Effector memory CD4-positive, alpha-beta T cell (primary cell): ENCODE measurements around the gene TTYH1.
"Not testable (repeated sequence)": the region's sequence is repeated elsewhere in the genome, so short reads cannot be mapped to it uniquely, and the experiment has no call there.

ENCODE experiments used
- DNase-seq, 3 donors: peaks; one replicate each; pipeline ENCODE4 v3.0.0-alpha.2; 2020
- H3K27ac ChIP-seq: 2 replicates; pipeline ENCODE4 v1.7.0; 2013; ENCODE audit warnings: mild to moderate bottlenecking, low read length, moderate library complexity; ENCODE audit not compliant: insufficient read depth, poor library complexity, severe bottlenecking
- H3K27me3 ChIP-seq: replicated peaks from 2 replicates; pipeline ENCODE4 v1.7.0; 2013; ENCODE audit warnings: mild to moderate bottlenecking, low read length; ENCODE audit not compliant: insufficient read depth, control insufficient read depth, poor library complexity, severe bottlenecking
- H3K36me3 ChIP-seq: 2 replicates; pipeline ENCODE4 v1.7.0; 2013; ENCODE audit warnings: mild to moderate bottlenecking, low read length, moderate library complexity; ENCODE audit not compliant: control insufficient read depth, insufficient read depth
- H3K4me1 ChIP-seq: 2 replicates; pipeline ENCODE4 v1.7.0; 2013; ENCODE audit warnings: low read length, mild to moderate bottlenecking; ENCODE audit not compliant: control insufficient read depth, insufficient read depth, poor library complexity, severe bottlenecking
- H3K4me3 ChIP-seq: 2 replicates; pipeline ENCODE4 v1.7.0; 2013; ENCODE audit warnings: low read length, low read depth, mild to moderate bottlenecking; ENCODE audit not compliant: insufficient read depth, poor library complexity, severe bottlenecking
- H3K9me3 ChIP-seq: 2 replicates; pipeline ENCODE4 v1.7.0; 2013; ENCODE audit warnings: mild to moderate bottlenecking, low read length, moderate library complexity; ENCODE audit not compliant: control insufficient read depth

Gene TTYH1

DNA sequence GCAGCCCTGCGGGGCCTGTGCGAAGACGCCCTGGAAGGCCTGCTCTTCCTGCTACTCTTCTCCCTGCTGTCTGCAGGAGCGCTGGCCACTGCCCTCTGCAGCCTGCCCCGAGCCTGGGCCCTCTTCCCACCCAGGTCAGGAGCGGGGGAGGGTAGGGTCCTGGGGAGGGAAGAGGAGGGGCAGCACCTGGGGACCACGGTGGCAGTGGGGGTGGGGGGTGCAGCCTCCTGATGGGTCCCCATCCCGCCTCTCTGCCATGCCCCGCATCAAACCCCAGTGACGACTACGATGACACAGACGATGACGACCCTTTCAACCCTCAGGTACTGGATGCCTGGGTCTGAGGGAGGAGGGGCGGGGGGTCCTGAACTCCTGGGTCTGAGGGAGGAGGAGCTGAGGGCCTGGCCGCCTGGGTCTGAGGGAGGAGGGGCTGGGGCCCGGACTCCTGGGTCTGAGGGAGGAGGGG lies 20.3 kb downstream of the TTYH1 start:
- Histone ChIP-seq H3K27ac (no peak overlapping the region), H3K27me3 (no peaks in the 10 kb centered on the region), H3K9me3 (no peaks in the 10 kb centered on the region), H3K4me1 (peaks cover 9% of the 10 kb centered on the region), H3K36me3 (peaks cover 5% of the 10 kb centered on the region), H3K4me3 (no peak overlapping the region)
- DNase-seq: no peak

DNA sequence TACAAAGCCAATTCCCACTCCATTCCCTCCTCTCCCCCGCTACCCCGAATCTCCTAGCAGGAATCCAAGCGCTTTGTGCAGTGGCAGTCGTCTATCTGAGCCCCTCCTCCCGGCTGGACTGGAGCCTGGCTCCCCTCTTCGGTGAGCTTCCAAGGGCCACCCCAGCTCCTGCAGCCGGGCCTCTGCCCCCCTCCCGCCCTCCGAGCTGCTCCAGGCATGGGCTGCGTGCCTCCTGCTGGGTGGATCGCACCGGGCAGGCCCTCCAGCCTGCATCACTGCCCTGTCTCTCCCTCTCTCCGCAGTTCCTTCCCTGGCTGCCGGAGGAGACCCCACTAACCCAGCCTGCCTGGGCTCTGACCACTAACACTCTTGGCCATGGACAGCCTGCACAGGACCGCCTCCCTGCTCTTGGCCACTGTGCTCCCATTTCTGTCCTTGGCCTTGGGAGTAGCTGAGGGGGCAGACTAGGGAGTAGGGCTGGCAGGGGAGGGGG lies 20.8 kb downstream of the TTYH1 start:
- no peak for DNase-seq
- no peak overlapping the region for H3K4me3 ChIP-seq
- no peak overlapping the region for H3K27ac ChIP-seq
- peaks cover 5% of the 10 kb centered on the region for H3K36me3 ChIP-seq
- H3K4me1 ChIP-seq: peaks cover 4% of the 10 kb centered on the region
- H3K9me3 ChIP-seq: no peaks in the 10 kb centered on the region
- H3K27me3 ChIP-seq: no peaks in the 10 kb centered on the region

DNA sequence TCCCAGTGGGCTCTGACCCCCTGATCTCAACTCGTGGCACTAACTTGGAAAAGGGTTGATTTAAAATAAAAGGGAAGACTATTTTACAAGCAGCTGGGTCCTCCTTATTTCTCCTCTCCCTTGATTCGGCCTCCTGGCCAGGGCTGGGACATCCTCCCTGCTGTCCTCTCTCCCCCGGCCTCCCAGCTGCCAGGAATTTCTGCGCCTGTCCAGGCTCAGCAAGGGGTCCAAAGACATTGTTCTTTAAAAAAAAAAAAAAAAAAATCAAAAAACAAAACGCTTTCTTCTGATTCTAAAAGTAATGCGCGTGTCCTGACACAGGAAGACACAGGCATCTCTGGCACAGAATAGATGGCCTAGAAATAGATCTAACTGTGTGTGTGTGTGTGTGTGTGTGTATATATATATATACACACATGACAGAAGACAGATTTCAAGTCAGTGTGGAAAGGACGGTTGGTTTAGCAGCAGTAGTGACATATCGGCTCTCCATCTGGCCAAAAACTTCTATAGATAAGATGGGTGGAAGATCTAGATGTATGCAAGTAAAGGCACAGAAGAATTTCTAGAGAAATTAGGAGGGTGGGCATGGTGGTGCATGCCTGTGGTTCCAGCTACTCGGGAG lies 21.5 kb downstream of the TTYH1 start:
- H3K4me3 ChIP-seq: no peak overlapping the region
- no peaks in the 10 kb centered on the region for H3K27me3 ChIP-seq
- no peaks in the 10 kb centered on the region for H3K9me3 ChIP-seq
- no peak overlapping the region for H3K27ac ChIP-seq
- DNase-seq: no peak
- H3K4me1 ChIP-seq: peaks cover 4% of the 10 kb centered on the region
- peaks cover 5% of the 10 kb centered on the region for H3K36me3 ChIP-seq

DNA sequence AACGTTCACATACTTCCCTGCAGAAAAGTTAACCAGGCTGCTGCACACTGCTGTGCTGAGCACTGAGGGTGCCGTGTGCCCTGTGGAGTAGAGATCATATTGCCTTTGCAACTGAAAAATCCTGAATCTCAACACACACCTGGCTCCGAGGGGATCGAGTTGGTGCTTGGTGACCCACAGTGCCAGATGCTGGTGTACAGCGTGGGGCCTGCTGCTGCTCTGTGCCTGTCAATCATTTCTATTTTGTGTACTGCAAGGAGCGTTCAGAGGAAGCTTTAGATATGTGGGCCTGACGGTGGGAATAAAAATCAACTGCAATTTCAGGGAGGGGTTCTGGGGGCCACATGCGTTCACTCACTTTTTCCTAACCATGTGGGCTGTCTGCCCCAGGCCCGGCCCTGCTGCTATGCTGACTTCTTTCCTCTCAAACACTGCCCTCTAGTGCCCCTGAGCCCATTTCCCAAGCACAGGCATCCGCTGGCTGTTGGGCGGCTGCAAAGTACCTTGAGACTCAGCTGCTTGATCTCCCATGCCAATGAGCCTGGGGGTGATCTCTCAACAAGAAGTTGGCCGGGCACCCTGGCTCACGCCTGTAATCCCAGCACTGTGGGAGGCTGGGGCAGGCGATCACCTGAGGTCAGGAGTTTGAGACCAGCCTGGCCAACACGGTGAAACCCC lies 24.0 kb downstream of the TTYH1 start:
- no peak overlapping the region for H3K27ac ChIP-seq
- H3K4me3 ChIP-seq: no peak overlapping the region
- no peaks in the 10 kb centered on the region for H3K27me3 ChIP-seq
- H3K9me3 ChIP-seq: no peaks in the 10 kb centered on the region
- peaks cover 4% of the 10 kb centered on the region for H3K4me1 ChIP-seq
- H3K36me3 ChIP-seq: peaks cover 5% of the 10 kb centered on the region
- no peak for DNase-seq

DNA sequence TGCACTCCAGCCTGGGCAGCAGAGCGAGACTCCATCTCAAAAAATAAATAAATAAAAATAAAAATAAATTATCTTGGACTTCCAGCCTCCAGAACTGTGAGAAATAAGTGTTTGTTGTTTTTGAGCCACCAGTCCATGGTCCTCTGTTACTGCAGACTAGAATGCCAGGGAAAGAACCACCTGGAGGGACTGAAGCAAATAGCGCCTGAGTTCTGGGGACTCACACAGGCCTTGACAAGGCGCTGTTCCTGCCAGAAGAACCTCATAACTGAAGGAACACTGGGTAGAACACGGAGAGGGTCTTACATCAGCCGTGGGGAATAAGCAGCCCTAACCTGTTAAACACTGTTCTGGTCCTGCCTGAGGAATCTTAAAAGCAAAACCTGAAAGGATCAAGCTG lies 25.4 kb downstream of the TTYH1 start:
- Histone ChIP-seq H3K4me3 (no peak overlapping the region), H3K9me3 (no peaks in the 10 kb centered on the region), H3K36me3 (peaks cover 5% of the 10 kb centered on the region), H3K27ac (no peak overlapping the region), H3K27me3 (no peaks in the 10 kb centered on the region), H3K4me1 (no peaks in the 10 kb centered on the region)
- DNase-seq: no peak

DNA sequence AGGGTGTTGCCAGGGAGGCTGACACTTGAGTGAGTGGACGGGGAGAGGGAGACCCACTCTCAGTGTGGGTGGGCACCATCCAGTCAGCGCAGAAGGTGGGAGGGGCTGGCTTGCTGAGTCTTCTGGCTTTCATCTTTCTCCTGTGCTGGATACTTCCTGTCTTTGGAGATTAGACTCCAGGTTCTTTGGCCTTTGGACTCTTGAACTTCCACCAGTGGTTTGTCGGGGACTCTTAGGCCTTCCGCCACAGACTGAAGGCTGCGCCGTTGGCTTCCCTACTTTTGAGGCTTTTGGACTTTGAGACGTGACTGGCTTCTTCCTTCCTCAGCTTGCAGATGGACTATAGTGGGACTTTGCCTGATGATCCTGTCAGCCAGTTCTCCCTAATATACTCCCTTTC lies 29.5 kb downstream of the TTYH1 start:
- Histone ChIP-seq H3K36me3 (no peaks in the 10 kb centered on the region), H3K4me1 (peaks cover 10% of the 10 kb centered on the region), H3K27ac (no peak overlapping the region), H3K9me3 (no peaks in the 10 kb centered on the region), H3K27me3 (no peaks in the 10 kb centered on the region), H3K4me3 (no peak overlapping the region)
- DNase-seq: no peak

DNA sequence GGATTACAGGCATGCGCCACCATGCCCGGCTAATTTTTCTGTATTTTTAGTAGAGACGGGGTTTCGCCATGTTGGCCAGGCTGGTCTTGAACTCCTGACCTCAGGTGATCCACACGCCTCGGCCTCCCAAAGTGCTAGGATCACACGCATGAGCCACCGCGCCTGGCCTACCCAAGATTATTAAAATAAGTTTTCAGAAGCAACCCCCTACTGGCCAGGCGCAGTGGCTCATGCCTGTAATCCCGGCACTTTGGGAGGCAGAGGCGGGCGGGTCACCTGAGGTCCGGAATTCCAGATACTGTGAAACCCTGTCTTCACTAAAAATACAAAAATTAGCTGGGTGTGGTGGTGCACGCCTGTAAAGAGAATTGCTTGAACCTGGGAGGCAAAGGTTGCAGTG lies 31.1 kb downstream of the TTYH1 start:
- peaks cover 22% of the 10 kb centered on the region for H3K4me1 ChIP-seq
- H3K36me3 ChIP-seq, DNase-seq, H3K4me3 ChIP-seq, H3K9me3 ChIP-seq, H3K27me3 ChIP-seq, H3K27ac ChIP-seq: not testable (repeated sequence)

DNA sequence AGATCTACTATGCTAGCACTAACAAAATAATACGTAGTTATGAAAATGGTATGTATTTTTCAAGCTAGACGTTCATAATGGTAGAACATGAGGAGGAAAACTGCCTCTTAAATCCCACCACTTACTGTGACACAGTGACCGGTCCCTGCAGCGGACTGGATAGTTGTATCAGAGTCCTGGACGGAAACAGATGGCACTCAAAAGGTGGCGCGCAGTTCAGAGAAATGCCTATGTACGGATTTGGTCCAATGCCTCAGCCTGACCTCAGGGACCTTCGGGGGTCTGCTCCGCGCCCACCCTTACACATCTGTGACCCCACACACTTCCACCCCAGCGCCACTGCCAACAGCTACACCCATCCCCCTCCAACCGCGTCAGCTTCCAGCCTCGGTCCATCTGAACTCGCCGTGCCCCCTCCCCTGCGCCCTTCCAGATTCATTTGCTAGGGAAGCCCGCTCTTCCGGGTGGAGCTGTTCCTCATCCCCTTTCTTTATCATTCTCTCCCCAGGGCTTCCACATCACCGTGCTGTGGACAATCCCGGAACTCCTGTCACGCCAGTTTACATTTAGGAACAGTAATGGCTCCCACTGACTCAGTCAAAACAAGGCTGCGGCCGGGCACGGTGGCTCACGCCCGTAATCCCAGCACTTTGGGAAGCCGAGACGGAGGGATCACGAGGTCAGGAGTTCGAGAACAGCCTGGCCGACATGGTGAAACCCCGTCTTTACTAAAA lies 32.9 kb downstream of the TTYH1 start:
- no peaks in the 10 kb centered on the region for H3K27me3 ChIP-seq
- peak in 2 of 3 donors; percentile 23 to 31 for DNase-seq
- peak overlapping the region; percentile 95 for H3K27ac ChIP-seq
- peaks cover 22% of the 10 kb centered on the region for H3K4me1 ChIP-seq
- peaks cover 24% of the 10 kb centered on the region for H3K36me3 ChIP-seq
- H3K9me3 ChIP-seq: no peaks in the 10 kb centered on the region
- peak overlapping the region; percentile 92 for H3K4me3 ChIP-seq

DNA sequence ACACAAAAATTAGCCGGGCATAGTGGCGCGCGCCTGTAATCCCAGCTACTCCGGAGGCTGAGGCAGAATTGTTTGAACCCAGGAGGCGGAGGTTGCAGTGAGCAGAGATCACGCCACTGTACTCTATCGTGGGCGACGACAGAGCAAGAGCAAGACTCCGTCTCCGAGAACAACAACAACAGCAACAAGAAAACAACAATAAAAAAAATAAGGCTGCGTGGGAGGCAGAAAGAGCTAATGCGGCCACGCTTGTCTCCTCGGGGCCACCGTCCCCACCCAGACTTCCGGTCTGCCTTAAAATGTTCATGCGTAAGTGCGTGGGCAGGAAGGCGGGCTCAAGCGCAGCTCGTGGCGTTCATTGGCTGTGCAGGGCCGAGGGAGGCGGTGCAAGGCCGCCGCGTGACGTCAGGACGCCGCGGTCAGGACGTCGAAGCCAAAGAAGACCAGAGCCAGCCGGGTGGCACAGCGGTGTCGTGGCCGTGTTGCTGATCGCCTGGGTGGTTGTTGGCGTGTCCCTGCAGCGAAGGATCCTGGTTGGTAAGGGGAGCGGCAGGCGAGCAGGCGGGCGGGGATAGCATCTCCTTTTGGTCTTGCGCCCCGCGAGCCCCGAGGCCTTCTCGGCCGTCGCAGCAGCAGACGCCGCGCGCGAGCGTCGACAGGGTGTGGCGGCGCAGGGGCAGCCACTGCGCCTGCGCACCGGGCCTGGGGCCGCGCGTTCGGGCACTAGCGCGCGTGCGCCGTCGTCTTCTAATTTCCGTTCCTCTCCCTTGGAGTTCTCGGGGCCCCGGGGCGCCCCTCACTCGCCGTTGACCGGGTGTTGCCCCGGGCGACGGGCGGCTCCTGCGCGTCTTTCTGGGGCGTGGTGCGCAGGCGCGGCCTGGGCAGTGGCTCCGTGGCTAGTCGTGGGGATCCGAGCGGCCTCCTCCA lies 33.8 kb downstream of the TTYH1 start, which contains the start of gene LENG8:
Gene LENG8, plus strand, starts transcription at position 426 of the 927 bp plus-strand sequence. CDS start 2,146 bp downstream, outside the sequence.
- H3K9me3 ChIP-seq: no peaks in the 10 kb centered on the region
- H3K4me1 ChIP-seq: peaks cover 22% of the 10 kb centered on the region
- peak within 1 kb of the TSS; percentile 92 for H3K4me3 ChIP-seq
- no peaks in the 10 kb centered on the region for H3K27me3 ChIP-seq
- DNase-seq: peak; percentile 96 to 97 (median 97)
- H3K27ac ChIP-seq: peak within 1 kb of the TSS; percentile 95
- H3K36me3 ChIP-seq: peaks cover 32% of the 10 kb centered on the region
